K562 (cell line): ENCODE results near the gene ARFGAP1. TPM values are rescaled to one million over a fixed set of nuclear protein-coding genes. Genes with fewer than 3 reads are reported as not detected.

ENCODE experiments used
- ATAC-seq: fragments of 200-7000 bp; cut with Tn5 transposase; 3 replicates; pipeline ENCODE4 v1.9.1; 2020; ENCODE audit warnings: moderate library complexity
- BruUV-seq: library from RNA; stranded (reverse); fragments of 400-500 nt; replicated peaks from 2 replicates; lab custom pipeline; 2021; lab: Mats Ljungman, UMichigan
- CTCF ChIA-PET: fragments of 300-600 bp; formaldehyde crosslinking; extraction: SDS; loops from one replicate; lab custom pipeline; 2021; ENCODE audit warnings: low intra/inter-chr PET ratio; lab: Yijun Ruan, JAX
- POLR2A ChIA-PET: fragments of 300-600, 350-650 bp; sonication (Branson Sonifier 250); formaldehyde crosslinking; extraction: SDS; loops from one replicate; lab custom pipeline; 2021; ENCODE audit warnings: antibody characterized with exemption, inconsistent platforms; lab: Yijun Ruan, JAX
- DNase-seq, 4 experiments: peaks; one replicate each; pipeline versions ENCODE4 v3.0.0 to v3.0.0-alpha.2; 2011 to 2018; ENCODE audit warnings: low spot score in 3 of 4, mixed read lengths in 3 of 4; ENCODE audit errors: extremely low read depth in 1 of 4
- FAIRE-seq: peaks from 2 replicates; lab custom pipeline; 2011; peaks lifted over from hg19 to GRCh38; lab: Jason Lieb, UNC
- H2AFZ ChIP-seq: 2 replicates; pipeline ENCODE4 v1.6.0; 2011; ENCODE audit warnings: low read depth, low read length, control low read depth, inconsistent platforms
- H3K27ac ChIP-seq: fragments of 200-600 bp; 3 replicates; pipeline ENCODE4 v1.8.0; 2011; ENCODE audit warnings: low read depth, mild to moderate bottlenecking, control low read depth, inconsistent platforms, low read length, moderate library complexity, mixed read lengths; ENCODE audit errors: extremely low read depth
- H3K27me3 ChIP-seq, 2 experiments: fragments of 300-600 bp in 1 of 2; 2 replicates in 1 of 2; 3 replicates in 1 of 2; pipeline versions ENCODE4 v1.6.0 to v1.8.0; 2011; ENCODE audit warnings: inconsistent platforms in 2 of 2, low read length in 2 of 2, mild to moderate bottlenecking in 1 of 2, mixed read lengths in 1 of 2, moderate library complexity in 1 of 2; ENCODE audit not compliant: control insufficient read depth in 2 of 2, insufficient read depth in 2 of 2
- H3K36me3 ChIP-seq: fragments of 300-600 bp; 3 replicates; pipeline ENCODE4 v1.8.0; 2011; ENCODE audit warnings: mild to moderate bottlenecking, low read length, inconsistent platforms; ENCODE audit not compliant: control insufficient read depth, insufficient read depth
- H3K4me1 ChIP-seq, 2 experiments: fragments of 200-600 bp in 1 of 2; replicated peaks in 1 of 2; 2 replicates in 1 of 2; 3 replicates in 1 of 2; pipeline versions ENCODE4 v1.5.1 to v1.8.0; 2011; ENCODE audit warnings: inconsistent platforms in 2 of 2, low read length in 2 of 2, mild to moderate bottlenecking in 1 of 2, mixed read lengths in 1 of 2, moderate library complexity in 1 of 2; ENCODE audit not compliant: control insufficient read depth in 2 of 2, insufficient read depth in 2 of 2
- H3K4me2 ChIP-seq: 2 replicates; pipeline ENCODE4 v1.6.1; 2011; ENCODE audit warnings: low read length, control low read depth, inconsistent platforms, mixed read lengths; ENCODE audit not compliant: insufficient read depth
- H3K4me3 ChIP-seq: fragments of 200-600 bp; sonication (generic), shearing (Covaris generic); 2 replicates; pipeline ENCODE4 v1.5.1; 2016; ENCODE audit warnings: control low read depth, inconsistent platforms
- H3K79me2 ChIP-seq: fragments of 200-600 bp; 3 replicates; pipeline ENCODE4 v1.8.0; 2011; ENCODE audit warnings: low read length, inconsistent platforms; ENCODE audit not compliant: control insufficient read depth, insufficient read depth
- H3K9ac ChIP-seq, 2 experiments: 2 replicates each; pipeline versions ENCODE4 v1.6.0 to v1.6.1; 2011; ENCODE audit warnings: low read depth in 2 of 2, low read length in 2 of 2, control low read depth in 1 of 2, inconsistent platforms in 1 of 2, mild to moderate bottlenecking in 1 of 2, mixed read lengths in 1 of 2; ENCODE audit not compliant: insufficient read depth in 1 of 2
- H3K9me1 ChIP-seq: one replicate; pipeline ENCODE4 v1.6.0; 2011; ENCODE audit warnings: inconsistent platforms, mild to moderate bottlenecking, low read length, moderate library complexity; ENCODE audit not compliant: control insufficient read depth, insufficient read depth
- H3K9me3 ChIP-seq: replicated peaks from 2 replicates; pipeline ENCODE4 v1.5.1; 2011; ENCODE audit warnings: low read depth, low read length, inconsistent platforms; ENCODE audit not compliant: control insufficient read depth, insufficient read depth
- H4K20me1 ChIP-seq: replicated peaks from 2 replicates; pipeline ENCODE4 v1.6.1; 2011; ENCODE audit warnings: low read length, inconsistent platforms, mixed read lengths; ENCODE audit not compliant: control insufficient read depth, insufficient read depth
- NBN ChIP-seq: fragments of 450-650 bp; IDR thresholded peaks from 2 replicates; pipeline ENCODE4 v1.6.1; 2016; ENCODE audit warnings: low read depth, mild to moderate bottlenecking
- NFE2L1 ChIP-seq: fragments of 450-650 bp; IDR thresholded peaks from 2 replicates; pipeline ENCODE4 v1.6.1; 2016; ENCODE audit warnings: missing genetic modification characterization, low read depth, mild to moderate bottlenecking, missing compliant biosample characterization, moderate library complexity, borderline replicate concordance
- WGBS: fragments of 100-300 bp; shearing (Covaris generic); methylation state at CpG from one replicate; pipeline ENCODE4 v1.1.6; 2016; ENCODE audit warnings: low coverage, mixed read lengths; ENCODE audit not compliant: insufficient coverage; ENCODE audit errors: missing lambda C conversion rate; 5-methylcytosine and 5-hydroxymethylcytosine counted together
- in situ Hi-C: fragments of 300-500 bp; cut with MboI; formaldehyde crosslinking; loops from 4 replicates; pipeline ENCODE4 v1.15.0; 2018; ENCODE audit warnings: inconsistent platforms, mixed read lengths
- intact Hi-C: fragments of 100-400 bp; cut with micrococcal nuclease; formaldehyde crosslinking; loops from 2 replicates; pipeline ENCODE4 v1.14.2; 2022
- polyA plus RNA-seq, 8 experiments: library from polyadenylated mRNA; depleted of rRNA in 4 of 8; stranded (reverse) in 5 of 8; unstranded in 3 of 8; fragments of >200 nt; fragmentation: Nextera tagmentation in 2 of 8; fragmentation: Illumina TruSeq in 1 of 8; extraction: Ambion mirVana in 2 of 8; extraction: Trizol in 1 of 8; gene quantifications; 2 replicates each; pipeline versions ENCODE4 v1.2.1 to v1.2.3, GENCODE V29; 2011 to 2014; ENCODE audit warnings: inconsistent platforms in 1 of 8, missing spikeins in 1 of 8
- total RNA-seq, 7 experiments: library from RNA; depleted of rRNA in 6 of 7; stranded (reverse); fragments of >200 nt in 6 of 7; fragmentation: Illumina TruSeq in 2 of 7; extraction: Trizol in 2 of 7; gene quantifications; 2 replicates each; pipeline versions ENCODE4 v1.2.1 to v1.2.3, GENCODE V29; 2011 to 2021; ENCODE audit warnings: low replicate concordance in 1 of 7
- TF ChIP-seq, protein P1 (sequence below): fragments of 450-650 bp; IDR thresholded peaks from 2 replicates; pipeline ENCODE4 v1.6.1; 2016; ENCODE audit warnings: missing biosample characterization, missing genetic modification characterization
- TF ChIP-seq, protein P2 (sequence below): fragments of 200-800 bp; sonication (Bioruptor generic); IDR thresholded peaks from 2 replicates; pipeline ENCODE4 v1.6.1; 2017; ENCODE audit warnings: missing genetic modification characterization, missing compliant biosample characterization
- TF ChIP-seq, protein P3 (sequence below): fragments of 450-650 bp; IDR thresholded peaks from 2 replicates; pipeline ENCODE4 v1.6.1; 2016; ENCODE audit warnings: mild to moderate bottlenecking, moderate library complexity

Gene ARFGAP1
- total and polyA plus RNA-seq, 9 of the 15 experiments (the other 6 are each of a cell fraction or from before 2014, with no cell fraction given) = 0.53 to 102 (median 33.5) TPM

DNA sequence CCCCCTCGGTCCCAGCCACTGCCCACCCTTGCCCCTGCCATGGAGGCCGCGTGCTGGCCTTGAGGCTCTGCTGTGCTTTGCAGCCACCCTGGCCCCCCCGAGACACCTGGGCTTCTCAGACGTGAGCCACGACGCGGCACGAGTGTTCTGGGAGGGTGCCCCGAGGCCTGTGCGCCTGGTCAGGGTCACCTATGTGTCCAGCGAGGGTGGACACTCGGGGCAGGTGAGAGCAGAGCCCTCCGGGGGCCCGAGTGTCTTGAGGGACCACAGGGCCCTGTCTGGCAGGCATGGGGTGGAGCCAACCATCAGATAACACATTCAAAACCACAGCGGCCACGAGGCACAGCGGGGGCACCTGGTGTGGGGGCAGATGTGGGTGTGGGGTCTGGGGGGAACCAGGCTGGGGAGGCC, 39.2 kb downstream of the ARFGAP1 start:
- H3K79me2 ChIP-seq = no peaks in the 10 kb centered on the region
- no peak overlapping the region for H2AFZ ChIP-seq
- no TSS peak for BruUV-seq
- no peak overlapping the region for H3K4me3 ChIP-seq
- 2% methylated on average over 17 of the region's 18 CpGs for WGBS
- H3K9ac ChIP-seq = no peak overlapping the region
- FAIRE-seq (no peak), DNase-seq (no peak), ATAC-seq (no peak)
- H3K4me1 ChIP-seq = peaks cover 0 to 70% of the 10 kb centered on the region in 2 experiments; a peak in 2 of 5 replicates
- TF ChIP-seq, protein P1, sequence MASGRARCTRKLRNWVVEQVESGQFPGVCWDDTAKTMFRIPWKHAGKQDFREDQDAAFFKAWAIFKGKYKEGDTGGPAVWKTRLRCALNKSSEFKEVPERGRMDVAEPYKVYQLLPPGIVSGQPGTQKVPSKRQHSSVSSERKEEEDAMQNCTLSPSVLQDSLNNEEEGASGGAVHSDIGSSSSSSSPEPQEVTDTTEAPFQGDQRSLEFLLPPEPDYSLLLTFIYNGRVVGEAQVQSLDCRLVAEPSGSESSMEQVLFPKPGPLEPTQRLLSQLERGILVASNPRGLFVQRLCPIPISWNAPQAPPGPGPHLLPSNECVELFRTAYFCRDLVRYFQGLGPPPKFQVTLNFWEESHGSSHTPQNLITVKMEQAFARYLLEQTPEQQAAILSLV (tag) = no peak
- TF ChIP-seq NFE2L1 (no peak), NBN (no peak)
- TF ChIP-seq, protein P2, sequence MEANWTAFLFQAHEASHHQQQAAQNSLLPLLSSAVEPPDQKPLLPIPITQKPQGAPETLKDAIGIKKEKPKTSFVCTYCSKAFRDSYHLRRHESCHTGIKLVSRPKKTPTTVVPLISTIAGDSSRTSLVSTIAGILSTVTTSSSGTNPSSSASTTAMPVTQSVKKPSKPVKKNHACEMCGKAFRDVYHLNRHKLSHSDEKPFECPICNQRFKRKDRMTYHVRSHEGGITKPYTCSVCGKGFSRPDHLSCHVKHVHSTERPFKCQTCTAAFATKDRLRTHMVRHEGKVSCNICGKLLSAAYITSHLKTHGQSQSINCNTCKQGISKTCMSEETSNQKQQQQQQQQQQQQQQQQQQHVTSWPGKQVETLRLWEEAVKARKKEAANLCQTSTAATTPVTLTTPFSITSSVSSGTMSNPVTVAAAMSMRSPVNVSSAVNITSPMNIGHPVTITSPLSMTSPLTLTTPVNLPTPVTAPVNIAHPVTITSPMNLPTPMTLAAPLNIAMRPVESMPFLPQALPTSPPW = peak; percentile 43; the same call in 1 of the 2 replicates
- TF ChIP-seq, protein P3, sequence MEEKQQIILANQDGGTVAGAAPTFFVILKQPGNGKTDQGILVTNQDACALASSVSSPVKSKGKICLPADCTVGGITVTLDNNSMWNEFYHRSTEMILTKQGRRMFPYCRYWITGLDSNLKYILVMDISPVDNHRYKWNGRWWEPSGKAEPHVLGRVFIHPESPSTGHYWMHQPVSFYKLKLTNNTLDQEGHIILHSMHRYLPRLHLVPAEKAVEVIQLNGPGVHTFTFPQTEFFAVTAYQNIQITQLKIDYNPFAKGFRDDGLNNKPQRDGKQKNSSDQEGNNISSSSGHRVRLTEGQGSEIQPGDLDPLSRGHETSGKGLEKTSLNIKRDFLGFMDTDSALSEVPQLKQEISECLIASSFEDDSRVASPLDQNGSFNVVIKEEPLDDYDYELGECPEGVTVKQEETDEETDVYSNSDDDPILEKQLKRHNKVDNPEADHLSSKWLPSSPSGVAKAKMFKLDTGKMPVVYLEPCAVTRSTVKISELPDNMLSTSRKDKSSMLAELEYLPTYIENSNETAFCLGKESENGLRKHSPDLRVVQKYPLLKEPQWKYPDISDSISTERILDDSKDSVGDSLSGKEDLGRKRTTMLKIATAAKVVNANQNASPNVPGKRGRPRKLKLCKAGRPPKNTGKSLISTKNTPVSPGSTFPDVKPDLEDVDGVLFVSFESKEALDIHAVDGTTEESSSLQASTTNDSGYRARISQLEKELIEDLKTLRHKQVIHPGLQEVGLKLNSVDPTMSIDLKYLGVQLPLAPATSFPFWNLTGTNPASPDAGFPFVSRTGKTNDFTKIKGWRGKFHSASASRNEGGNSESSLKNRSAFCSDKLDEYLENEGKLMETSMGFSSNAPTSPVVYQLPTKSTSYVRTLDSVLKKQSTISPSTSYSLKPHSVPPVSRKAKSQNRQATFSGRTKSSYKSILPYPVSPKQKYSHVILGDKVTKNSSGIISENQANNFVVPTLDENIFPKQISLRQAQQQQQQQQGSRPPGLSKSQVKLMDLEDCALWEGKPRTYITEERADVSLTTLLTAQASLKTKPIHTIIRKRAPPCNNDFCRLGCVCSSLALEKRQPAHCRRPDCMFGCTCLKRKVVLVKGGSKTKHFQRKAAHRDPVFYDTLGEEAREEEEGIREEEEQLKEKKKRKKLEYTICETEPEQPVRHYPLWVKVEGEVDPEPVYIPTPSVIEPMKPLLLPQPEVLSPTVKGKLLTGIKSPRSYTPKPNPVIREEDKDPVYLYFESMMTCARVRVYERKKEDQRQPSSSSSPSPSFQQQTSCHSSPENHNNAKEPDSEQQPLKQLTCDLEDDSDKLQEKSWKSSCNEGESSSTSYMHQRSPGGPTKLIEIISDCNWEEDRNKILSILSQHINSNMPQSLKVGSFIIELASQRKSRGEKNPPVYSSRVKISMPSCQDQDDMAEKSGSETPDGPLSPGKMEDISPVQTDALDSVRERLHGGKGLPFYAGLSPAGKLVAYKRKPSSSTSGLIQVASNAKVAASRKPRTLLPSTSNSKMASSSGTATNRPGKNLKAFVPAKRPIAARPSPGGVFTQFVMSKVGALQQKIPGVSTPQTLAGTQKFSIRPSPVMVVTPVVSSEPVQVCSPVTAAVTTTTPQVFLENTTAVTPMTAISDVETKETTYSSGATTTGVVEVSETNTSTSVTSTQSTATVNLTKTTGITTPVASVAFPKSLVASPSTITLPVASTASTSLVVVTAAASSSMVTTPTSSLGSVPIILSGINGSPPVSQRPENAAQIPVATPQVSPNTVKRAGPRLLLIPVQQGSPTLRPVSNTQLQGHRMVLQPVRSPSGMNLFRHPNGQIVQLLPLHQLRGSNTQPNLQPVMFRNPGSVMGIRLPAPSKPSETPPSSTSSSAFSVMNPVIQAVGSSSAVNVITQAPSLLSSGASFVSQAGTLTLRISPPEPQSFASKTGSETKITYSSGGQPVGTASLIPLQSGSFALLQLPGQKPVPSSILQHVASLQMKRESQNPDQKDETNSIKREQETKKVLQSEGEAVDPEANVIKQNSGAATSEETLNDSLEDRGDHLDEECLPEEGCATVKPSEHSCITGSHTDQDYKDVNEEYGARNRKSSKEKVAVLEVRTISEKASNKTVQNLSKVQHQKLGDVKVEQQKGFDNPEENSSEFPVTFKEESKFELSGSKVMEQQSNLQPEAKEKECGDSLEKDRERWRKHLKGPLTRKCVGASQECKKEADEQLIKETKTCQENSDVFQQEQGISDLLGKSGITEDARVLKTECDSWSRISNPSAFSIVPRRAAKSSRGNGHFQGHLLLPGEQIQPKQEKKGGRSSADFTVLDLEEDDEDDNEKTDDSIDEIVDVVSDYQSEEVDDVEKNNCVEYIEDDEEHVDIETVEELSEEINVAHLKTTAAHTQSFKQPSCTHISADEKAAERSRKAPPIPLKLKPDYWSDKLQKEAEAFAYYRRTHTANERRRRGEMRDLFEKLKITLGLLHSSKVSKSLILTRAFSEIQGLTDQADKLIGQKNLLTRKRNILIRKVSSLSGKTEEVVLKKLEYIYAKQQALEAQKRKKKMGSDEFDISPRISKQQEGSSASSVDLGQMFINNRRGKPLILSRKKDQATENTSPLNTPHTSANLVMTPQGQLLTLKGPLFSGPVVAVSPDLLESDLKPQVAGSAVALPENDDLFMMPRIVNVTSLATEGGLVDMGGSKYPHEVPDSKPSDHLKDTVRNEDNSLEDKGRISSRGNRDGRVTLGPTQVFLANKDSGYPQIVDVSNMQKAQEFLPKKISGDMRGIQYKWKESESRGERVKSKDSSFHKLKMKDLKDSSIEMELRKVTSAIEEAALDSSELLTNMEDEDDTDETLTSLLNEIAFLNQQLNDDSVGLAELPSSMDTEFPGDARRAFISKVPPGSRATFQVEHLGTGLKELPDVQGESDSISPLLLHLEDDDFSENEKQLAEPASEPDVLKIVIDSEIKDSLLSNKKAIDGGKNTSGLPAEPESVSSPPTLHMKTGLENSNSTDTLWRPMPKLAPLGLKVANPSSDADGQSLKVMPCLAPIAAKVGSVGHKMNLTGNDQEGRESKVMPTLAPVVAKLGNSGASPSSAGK = no peak
- H3K9me3 ChIP-seq = no peaks in the 10 kb centered on the region
- H4K20me1 ChIP-seq = peaks cover 12% of the 10 kb centered on the region; the same call in 1 of the 2 replicates
- CTCF ChIA-PET = no interaction called here
- intact Hi-C loops = loop anchor here (2.0 kb wide), 1 partner anchor 69 kb away; no protein-coding TSS in a partner anchor
- H3K4me2 ChIP-seq = no peak overlapping the region
- H3K36me3 ChIP-seq = no peaks in the 10 kb centered on the region
- H3K27me3 ChIP-seq = peaks cover 0 to 56% of the 10 kb centered on the region in 2 experiments; a peak in 2 of 5 replicates
- no peak overlapping the region for H3K27ac ChIP-seq
- POLR2A ChIA-PET = interaction anchor here (0.7 kb wide), 1 partner anchor 893 kb away, joined by 3 read pairs; no protein-coding TSS in a partner anchor
- in situ Hi-C loops = no loop called here
- no peaks in the 10 kb centered on the region for H3K9me1 ChIP-seq
